Posterior cingulate gyrus (tissue), 11 donors: ENCODE measurements around the gene ZNF436.

ENCODE experiments used
- DNase-seq, 10 donors: peaks; one replicate each; pipeline versions ENCODE4 v3.0.0 to v3.0.0-alpha.2; 2020 to 2021; ENCODE audit warnings: mixed read lengths in 3 of 10
- intact Hi-C: fragments of 100-400 bp; cut with DNase I; formaldehyde crosslinking; loops from one replicate; pipeline ENCODE4 v1.15.1; 2023

Gene ZNF436

GRCh38 chr1:23368562-23369334 lies 888 bp downstream of the ZNF436 start:
- intact Hi-C loops, result loop anchor here (1.0 kb wide), 1 partner anchor 24 kb away; the partner anchor contains the start of gene HNRNPR
- DNase-seq, result peak; percentile 78 to 98 (median 86)

GRCh38 chr1:23367791-23368561 lies 1.7 kb downstream of the ZNF436 start:
- intact Hi-C loops, result no loop called here
- peak; percentile 98 to 100 (median 99) for DNase-seq

DNA sequence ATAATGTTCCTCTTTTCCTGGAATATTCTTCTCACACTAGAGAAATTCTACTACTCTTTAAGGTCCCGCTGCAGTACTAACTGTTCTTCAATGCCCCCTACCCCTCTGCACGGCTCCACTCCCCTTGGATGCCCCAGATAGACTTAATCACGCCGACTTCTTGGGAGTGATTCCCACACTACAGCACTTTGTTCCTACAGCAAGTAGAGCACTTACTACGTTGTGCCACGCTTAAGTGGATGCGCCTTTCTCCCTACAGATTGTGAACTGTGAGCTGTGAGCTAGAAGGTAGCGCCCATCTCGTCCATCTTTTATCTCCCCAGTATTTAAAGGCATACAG lies 2.2 kb downstream of the ZNF436 start:
- intact Hi-C loops, result no loop called here
- DNase-seq, result peak in 1 of 10 donors; percentile 38

DNA sequence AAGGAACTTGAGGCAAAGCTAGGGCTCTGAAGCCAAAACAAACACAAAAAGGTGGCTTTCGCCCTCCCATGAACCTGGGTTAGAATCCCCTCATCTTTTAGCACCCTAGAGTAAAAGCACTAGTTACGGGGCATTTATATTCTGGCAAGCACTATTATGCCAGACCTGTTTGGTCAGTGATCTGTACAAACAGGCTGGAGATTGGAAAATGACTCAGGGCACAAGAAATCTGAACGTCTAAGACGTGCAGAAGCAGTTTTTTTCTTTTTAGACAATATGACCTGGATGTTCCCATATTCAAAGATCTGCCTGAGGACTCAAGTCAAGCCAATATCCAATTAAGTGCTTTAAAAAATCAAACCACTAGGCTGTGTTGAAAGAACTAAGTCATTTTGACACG lies 3.0 kb downstream of the ZNF436 start:
- intact Hi-C loops, result no loop called here

GRCh38 chr1:23366146-23366545 lies 3.5 kb downstream of the ZNF436 start:
- intact Hi-C loops, result no loop called here

More for the DNA sequence above, 3.0 kb downstream of the ZNF436 start:
- DNase-seq, result no peak

DNA sequence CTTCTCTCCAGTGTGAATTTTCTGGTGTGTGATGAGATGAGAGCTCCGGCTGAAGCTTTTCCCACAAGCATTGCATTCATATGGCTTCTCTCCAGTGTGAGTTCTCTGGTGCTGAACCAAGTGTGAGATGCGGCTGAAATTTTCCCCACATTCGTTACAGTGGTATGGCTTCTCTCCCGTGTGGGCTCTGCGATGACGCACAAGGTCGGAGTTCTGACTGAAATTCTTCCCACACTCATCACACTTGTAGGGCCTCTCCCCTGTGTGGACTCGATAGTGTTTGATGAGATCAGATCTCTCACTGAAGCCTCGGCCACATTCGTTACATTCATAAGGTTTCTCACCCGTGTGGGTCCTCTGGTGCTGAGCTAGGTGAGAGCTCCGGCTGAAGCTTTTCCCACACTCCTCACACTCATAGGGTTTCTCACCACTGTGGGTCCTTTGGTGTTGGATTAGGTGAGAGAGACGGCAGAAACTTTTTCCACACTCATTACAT lies 7.4 kb downstream of the ZNF436 start:
- no peak for DNase-seq
- intact Hi-C loops, result no loop called here

More at GRCh38 chr1:23366146-23366545, 3.5 kb downstream of the ZNF436 start:
- no peak for DNase-seq

DNA sequence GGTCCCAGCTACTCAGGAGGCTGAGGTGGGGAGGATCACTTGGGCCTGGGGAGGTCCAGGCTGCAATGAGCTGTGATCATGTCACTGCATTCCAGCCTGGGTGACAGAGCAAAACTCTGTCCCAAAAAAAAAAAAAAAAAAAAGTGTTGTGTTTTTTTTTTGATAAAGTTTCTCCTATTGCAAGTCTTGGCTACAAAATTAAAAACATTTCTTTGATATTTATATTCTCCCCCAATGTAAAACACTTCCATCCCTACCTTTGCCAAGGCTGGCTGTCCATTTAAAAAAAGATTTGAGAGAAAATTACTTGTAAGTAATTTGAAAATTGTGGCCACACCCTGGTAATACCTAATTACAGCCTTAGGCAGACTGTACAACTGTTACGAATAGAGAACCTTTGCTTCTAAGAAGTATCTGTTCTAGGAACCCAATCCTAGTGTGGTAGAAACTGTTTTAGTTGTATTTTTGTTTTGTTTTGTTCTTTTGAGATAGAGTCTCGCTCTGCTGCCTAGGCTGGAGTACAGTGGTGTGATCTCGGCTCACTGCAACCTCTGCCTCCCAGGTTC lies 11.2 kb downstream of the ZNF436 start:
- DNase-seq, result no peak
- intact Hi-C loops, result no loop called here

- intact Hi-C loops, result no loop called here
- DNase-seq, result no peak
Measured at GRCh38 chr1:23357138-23357908, 12.3 kb downstream of the ZNF436 start.

- intact Hi-C loops, result no loop called here
- DNase-seq, result peak in 2 of 10 donors; percentile 23 to 32
Measured at GRCh38 chr1:23356471-23357137, 13.0 kb downstream of the ZNF436 start.

GRCh38 chr1:23354245-23354644 lies 15.4 kb downstream of the ZNF436 start:
- intact Hi-C loops, result no loop called here
- no peak for DNase-seq

DNA sequence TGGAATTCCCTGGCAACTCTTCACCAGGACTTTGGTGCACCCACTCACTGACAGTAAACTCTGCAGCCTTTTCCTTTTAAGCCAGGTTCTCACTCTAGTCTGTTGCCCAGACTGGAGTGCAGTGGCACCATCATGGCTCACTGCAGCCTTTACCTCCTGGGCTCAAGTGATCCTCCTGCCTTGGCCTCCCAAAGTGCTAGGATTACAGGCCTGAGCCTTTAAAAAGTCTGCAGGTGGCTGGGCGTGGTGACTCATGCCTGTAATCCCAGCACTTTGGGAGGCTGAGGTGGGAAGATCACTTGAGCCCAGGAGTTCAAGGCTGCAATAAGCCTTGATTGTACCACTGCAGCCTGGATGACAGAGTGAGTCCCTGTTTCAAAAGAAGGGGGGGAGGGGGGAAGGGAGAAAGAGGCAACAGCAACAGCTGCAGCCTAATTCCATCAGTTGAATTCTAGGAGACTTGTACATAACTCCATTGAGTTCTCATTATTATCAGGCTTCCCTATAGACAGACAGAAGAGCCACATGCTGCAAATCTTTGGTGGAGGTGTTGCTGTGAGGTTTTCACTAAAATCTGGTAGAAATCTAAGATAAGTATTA lies 17.4 kb downstream of the ZNF436 start:
- intact Hi-C loops, result no loop called here
- DNase-seq, result no peak

GRCh38 chr1:23345920-23346319 lies 23.7 kb downstream of the ZNF436 start:
- DNase-seq, result no peak
- intact Hi-C loops, result loop anchor here (2.0 to 10.0 kb wide), 3 partner anchors 59 to 189 kb away; partner anchors contain the start of genes ASAP3 and E2F2

GRCh38 chr1:23344987-23345472 lies 24.6 kb downstream of the ZNF436 start:
- intact Hi-C loops, result loop anchor here (1.0 to 10.0 kb wide), 4 partner anchors 24 to 190 kb away; partner anchors contain the start of genes ASAP3, E2F2 and ZNF436
- DNase-seq, result no peak

DNA sequence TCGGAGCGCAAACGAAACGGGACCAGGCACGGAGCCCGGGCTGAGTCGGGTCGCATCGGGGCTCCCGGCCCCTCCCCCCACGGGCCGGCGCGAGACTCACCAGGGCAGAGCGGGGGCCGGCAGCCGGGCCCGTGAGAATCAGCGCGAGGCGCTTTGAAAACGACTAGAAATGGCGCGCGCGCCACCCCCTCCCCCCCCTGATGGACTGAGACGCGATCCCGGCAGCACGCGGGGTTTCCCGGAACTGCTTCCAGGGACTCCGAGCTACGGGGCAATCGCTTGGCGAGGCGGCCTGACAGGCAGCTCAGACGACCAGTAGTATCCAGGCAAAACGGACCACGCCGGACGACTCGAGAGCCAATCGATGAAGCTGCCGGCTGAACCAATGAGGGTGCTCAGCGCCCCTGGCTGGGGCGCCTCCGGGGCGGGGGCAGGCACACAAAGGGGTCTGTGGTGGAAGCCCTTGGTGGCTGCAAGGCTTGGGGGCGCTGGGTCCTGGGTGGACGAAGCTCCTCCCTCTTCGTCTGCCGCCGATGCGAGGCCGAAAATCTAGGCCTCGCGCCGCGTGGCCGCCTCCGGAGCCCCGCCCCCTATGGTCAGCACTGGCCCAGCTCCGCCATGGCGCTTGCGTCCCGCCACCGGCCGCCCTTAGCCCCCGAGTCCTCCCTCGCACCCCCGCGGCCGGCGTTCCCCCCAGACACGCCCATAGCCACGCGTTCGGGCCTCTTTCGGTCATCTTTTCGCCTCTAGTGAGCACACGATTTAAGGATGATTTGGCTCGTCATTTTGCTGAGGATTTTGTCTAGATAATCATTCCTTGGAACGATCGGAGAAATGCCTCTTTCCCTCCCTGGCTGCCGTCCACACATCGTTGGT lies 25.3 kb downstream of the ZNF436 start, which contains the start of gene HNRNPR:
Gene HNRNPR, minus strand, starts transcription at position 174 of the 876 bp plus-strand sequence. CDS start 3,276 bp downstream, outside the sequence.
- DNase-seq, result peak; percentile 99 to 100 (median 100)
- intact Hi-C loops, result loop anchor here (1.0 to 10.0 kb wide), 4 partner anchors 25 to 190 kb away; partner anchors contain the start of genes ASAP3, E2F2 and ZNF436

- DNase-seq, result peak in 1 of 10 donors; percentile 20
- intact Hi-C loops, result loop anchor here (1.0 to 10.0 kb wide), 4 partner anchors 26 to 191 kb away; partner anchors contain the start of genes ASAP3, E2F2 and ZNF436
Measured at GRCh38 chr1:23343221-23344110, 26.2 kb downstream of the ZNF436 start.

- intact Hi-C loops, result loop anchor here (10.0 kb wide), 2 partner anchors 143 to 193 kb away; partner anchors contain the start of genes ASAP3 and E2F2
- DNase-seq, result no peak
Measured at GRCh38 chr1:23341931-23342692, 27.5 kb downstream of the ZNF436 start.
